Measurements from ENCODE around the gene ULK4. TPM values are rescaled to one million over a fixed set of nuclear protein-coding genes. Genes with fewer than 3 reads are reported as not detected.

Gene ULK4
- total RNA-seq, 1 experiment from 2014 or later = 14.3 TPM

- BruUV-seq (replicated peaks) = no TSS peak
- H3K36me3 ChIP-seq (ENCODE audit: control insufficient read depth, insufficient read depth, low read length) = no peaks in the 10 kb centered on the region
- no peak for DNase-seq (ENCODE audit: low read depth, low spot score)
- H3K4me1 ChIP-seq (ENCODE audit: control insufficient read depth, insufficient read depth, low read length) = no peaks in the 10 kb centered on the region
- TF ChIP-seq POLR2AphosphoS5 (IDR thresholded peaks at IDR 0.05; ENCODE audit: low read depth, low read length) (no peak), TCF7L2 (IDR thresholded peaks at IDR 0.05; ENCODE audit: low read depth, low read length) (no peak), REST (IDR thresholded peaks at IDR 0.05; ENCODE audit: insufficient read depth in 1 of 2, low read depth in 2 of 2, low read length in 1 of 2) (no peak), SIN3A (IDR thresholded peaks at IDR 0.05; ENCODE audit: borderline replicate concordance, insufficient read depth, low read depth, low read length) (no peak), CTCF (IDR thresholded peaks at IDR 0.05) (no peak)
- POLR2A ChIA-PET = no interaction called here
- in situ Hi-C loops (cut with HindIII; ENCODE audit: low pct_unique_long_range_greater_than_20kb, low sequenced_read_pairs) (no loop called here), intact Hi-C loops (cut with micrococcal nuclease; ENCODE audit: unreplicated experiment) (no loop called here)
- H3K4me3 ChIP-seq (ENCODE audit: low read depth in 2 of 2, low read length in 2 of 2) = no peak overlapping the region
- CTCF ChIA-PET = no interaction called here
- no peak for ATAC-seq
- no peak overlapping the region for H3K27ac ChIP-seq (ENCODE audit: low read length)
- no peaks in the 10 kb centered on the region for H3K9me3 ChIP-seq (ENCODE audit: control insufficient read depth, insufficient read depth, low read depth, low read length)
- H3K27me3 ChIP-seq (ENCODE audit: control insufficient read depth, insufficient read depth, low read length) = no peaks in the 10 kb centered on the region
Measured at GRCh38 chr3:41265823-41266273, 696.1 kb downstream of the ULK4 start.

GRCh38 chr3:41265011-41265545 is 696.8 kb downstream of the ULK4 start:
- ChIA-PET CTCF (no interaction called here), POLR2A (no interaction called here)
- Histone ChIP-seq H3K36me3 (ENCODE audit: control insufficient read depth, insufficient read depth, low read length) (no peaks in the 10 kb centered on the region), H3K27ac (ENCODE audit: low read length) (no peak overlapping the region), H3K27me3 (ENCODE audit: control insufficient read depth, insufficient read depth, low read length) (no peaks in the 10 kb centered on the region), H3K4me3 (ENCODE audit: low read depth in 2 of 2, low read length in 2 of 2) (no peak overlapping the region), H3K9me3 (ENCODE audit: control insufficient read depth, insufficient read depth, low read depth, low read length) (no peaks in the 10 kb centered on the region), H3K4me1 (ENCODE audit: control insufficient read depth, insufficient read depth, low read length) (no peaks in the 10 kb centered on the region)
- ATAC-seq = no peak
- TF ChIP-seq POLR2AphosphoS5 (IDR thresholded peaks at IDR 0.05; ENCODE audit: low read depth, low read length) (no peak), SIN3A (IDR thresholded peaks at IDR 0.05; ENCODE audit: borderline replicate concordance, insufficient read depth, low read depth, low read length) (no peak), REST (IDR thresholded peaks at IDR 0.05; ENCODE audit: insufficient read depth in 1 of 2, low read depth in 2 of 2, low read length in 1 of 2) (no peak), CTCF (IDR thresholded peaks at IDR 0.05) (no peak), TCF7L2 (IDR thresholded peaks at IDR 0.05; ENCODE audit: low read depth, low read length) (no peak)
- intact Hi-C loops (cut with micrococcal nuclease; ENCODE audit: unreplicated experiment) = no loop called here
- BruUV-seq (replicated peaks) = no TSS peak
- no peak for DNase-seq (ENCODE audit: low read depth, low spot score)
- in situ Hi-C loops (cut with HindIII; ENCODE audit: low pct_unique_long_range_greater_than_20kb, low sequenced_read_pairs) = no loop called here
